C4-2B (cell line): ENCODE results near the gene TCERG1L.

ENCODE experiments used
- H3K27ac ChIP-seq: fragments of 450-650 bp; 2 replicates; pipeline ENCODE4 v1.5.1; 2017
- ZFX ChIP-seq: fragments of 450-650 bp; IDR thresholded peaks from 2 replicates; pipeline ENCODE4 v1.6.1; 2017
- TF ChIP-seq, protein P1 (sequence below): fragments of 450-650 bp; conservative IDR thresholded peaks from 2 replicates; pipeline ENCODE4 v1.5.1; 2017; ENCODE audit warnings: mild to moderate bottlenecking

TCERG1L gene

GRCh38 chr10:131135716-131136115 lies 175.8 kb downstream of the TCERG1L start:
- H3K27ac ChIP-seq = no peak overlapping the region

DNA sequence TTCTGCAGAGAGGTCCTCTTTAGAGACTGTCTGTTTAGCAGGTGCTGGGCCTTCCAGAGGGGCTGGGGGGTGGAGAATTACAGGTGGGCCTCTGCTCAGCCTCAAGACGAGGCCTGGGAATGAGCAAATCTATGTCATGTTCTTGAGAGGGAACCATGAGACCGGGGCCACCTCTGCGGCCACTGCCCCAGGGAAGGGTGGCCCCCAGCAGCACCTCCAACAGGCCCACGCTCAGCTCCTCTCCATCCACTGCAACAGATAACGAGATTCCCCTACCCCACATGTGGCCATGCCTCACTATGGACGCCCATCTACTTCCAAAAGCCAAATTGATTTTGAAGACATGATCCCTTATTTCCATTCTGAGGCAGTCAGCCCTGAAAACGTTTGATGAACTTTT lies 176.9 kb downstream of the TCERG1L start:
- TF ChIP-seq ZFX = no peak
- TF ChIP-seq, protein P1, sequence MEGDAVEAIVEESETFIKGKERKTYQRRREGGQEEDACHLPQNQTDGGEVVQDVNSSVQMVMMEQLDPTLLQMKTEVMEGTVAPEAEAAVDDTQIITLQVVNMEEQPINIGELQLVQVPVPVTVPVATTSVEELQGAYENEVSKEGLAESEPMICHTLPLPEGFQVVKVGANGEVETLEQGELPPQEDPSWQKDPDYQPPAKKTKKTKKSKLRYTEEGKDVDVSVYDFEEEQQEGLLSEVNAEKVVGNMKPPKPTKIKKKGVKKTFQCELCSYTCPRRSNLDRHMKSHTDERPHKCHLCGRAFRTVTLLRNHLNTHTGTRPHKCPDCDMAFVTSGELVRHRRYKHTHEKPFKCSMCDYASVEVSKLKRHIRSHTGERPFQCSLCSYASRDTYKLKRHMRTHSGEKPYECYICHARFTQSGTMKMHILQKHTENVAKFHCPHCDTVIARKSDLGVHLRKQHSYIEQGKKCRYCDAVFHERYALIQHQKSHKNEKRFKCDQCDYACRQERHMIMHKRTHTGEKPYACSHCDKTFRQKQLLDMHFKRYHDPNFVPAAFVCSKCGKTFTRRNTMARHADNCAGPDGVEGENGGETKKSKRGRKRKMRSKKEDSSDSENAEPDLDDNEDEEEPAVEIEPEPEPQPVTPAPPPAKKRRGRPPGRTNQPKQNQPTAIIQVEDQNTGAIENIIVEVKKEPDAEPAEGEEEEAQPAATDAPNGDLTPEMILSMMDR = no peak
- no peak overlapping the region for H3K27ac ChIP-seq

More at GRCh38 chr10:131135716-131136115, 175.8 kb downstream of the TCERG1L start:
- no peak for TF ChIP-seq ZFX
- TF ChIP-seq, protein P1 = no peak

- no peak overlapping the region for H3K27ac ChIP-seq
- TF ChIP-seq ZFX = no peak
- TF ChIP-seq, protein P1 = no peak
Observed at GRCh38 chr10:131134001-131134576, 177.4 kb downstream of the TCERG1L start.

GRCh38 chr10:131132681-131133080 lies 178.8 kb downstream of the TCERG1L start:
- TF ChIP-seq ZFX = no peak
- TF ChIP-seq, protein P1 = no peak

DNA sequence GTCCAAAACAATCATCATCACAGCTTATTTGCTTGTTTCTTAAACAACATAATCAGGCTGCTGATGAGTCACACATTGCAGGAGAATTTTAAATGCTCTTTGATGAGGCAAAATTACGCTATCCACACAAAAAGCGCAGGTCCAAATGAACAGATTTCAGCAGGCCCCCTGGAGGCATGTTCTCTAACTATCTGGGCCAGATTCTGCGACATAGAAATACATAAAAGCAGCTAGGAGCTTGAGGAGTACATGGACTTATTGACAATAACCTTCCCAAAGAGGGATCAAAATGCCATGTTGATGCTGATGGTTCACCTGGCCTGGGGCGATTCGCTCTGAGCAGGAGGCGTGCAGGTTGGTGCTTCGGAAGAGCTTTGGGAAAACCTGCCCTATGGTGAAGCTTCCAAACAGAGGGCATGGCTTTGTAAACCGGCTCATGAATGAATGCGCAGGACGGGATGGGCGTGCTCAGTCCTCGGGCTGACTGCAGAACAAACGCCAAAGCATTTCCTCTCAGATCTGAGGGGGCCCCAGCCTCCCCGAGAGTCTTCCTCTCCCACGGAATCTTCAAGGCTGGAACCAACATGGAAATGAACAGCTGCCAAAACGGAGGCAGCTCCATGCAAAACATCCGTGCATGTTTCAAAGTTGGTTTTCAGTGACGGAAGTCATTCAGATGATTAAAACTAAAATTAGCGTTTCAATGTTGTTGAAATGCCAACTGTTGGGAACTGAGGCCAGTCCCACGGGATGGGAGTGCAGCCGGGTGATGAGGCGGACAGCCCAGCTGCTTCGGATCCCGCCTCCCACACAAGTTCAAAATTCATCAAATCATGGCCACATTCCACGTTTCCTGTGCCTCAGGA lies 179.6 kb downstream of the TCERG1L start:
- no peak overlapping the region for H3K27ac ChIP-seq
- TF ChIP-seq, protein P1 = no peak
- no peak for TF ChIP-seq ZFX

More at GRCh38 chr10:131132681-131133080, 178.8 kb downstream of the TCERG1L start:
- H3K27ac ChIP-seq = no peak overlapping the region

- peak overlapping the region; percentile 80 for H3K27ac ChIP-seq
- TF ChIP-seq, protein P1 = no peak
- TF ChIP-seq ZFX = no peak
Observed at GRCh38 chr10:131130025-131130424, 181.5 kb downstream of the TCERG1L start.

- TF ChIP-seq, protein P1 = no peak
- TF ChIP-seq ZFX = no peak
- H3K27ac ChIP-seq = peak overlapping the region; percentile 80
Observed at GRCh38 chr10:131129544-131129943, 182.0 kb downstream of the TCERG1L start.
